GM12878 (cell line): ENCODE data around the gene ADAP1. TPM values are rescaled to one million over a fixed set of nuclear protein-coding genes. Genes with fewer than 3 reads are reported as not detected.

Source experiments
- ATF2 ChIP-seq: IDR thresholded peaks from 2 replicates; pipeline ENCODE4 v1.6.1; 2012; ENCODE audit warnings: low read length, inconsistent platforms
- ELK1 ChIP-seq: IDR thresholded peaks from 2 replicates; pipeline ENCODE4 v1.6.1; 2012; ENCODE audit warnings: low read depth, low read length, improper control_type of control experiment
- IRF3 ChIP-seq: fragments of 450-650 bp; IDR thresholded peaks from 2 replicates; pipeline ENCODE4 v1.6.1; 2014; ENCODE audit warnings: mild to moderate bottlenecking
- IRF4 ChIP-seq: IDR thresholded peaks from 2 replicates; pipeline ENCODE4 v1.6.1; 2011; ENCODE audit warnings: low read depth, low read length
- RB1 ChIP-seq: fragments of 450-650 bp; formaldehyde crosslinking; IDR thresholded peaks from 2 replicates; pipeline ENCODE4 v1.6.1; 2017; ENCODE audit warnings: mild to moderate bottlenecking, borderline replicate concordance
- SRF ChIP-seq, 2 experiments: IDR thresholded peaks; 2 replicates each; pipeline ENCODE4 v1.6.1; 2011; ENCODE audit warnings: low read depth in 2 of 2, low read length in 2 of 2, mild to moderate bottlenecking in 1 of 2, moderate library complexity in 1 of 2
- TARDBP ChIP-seq: IDR thresholded peaks from 2 replicates; pipeline ENCODE4 v1.6.1; 2016; ENCODE audit warnings: borderline replicate concordance
- YBX1 ChIP-seq: fragments of 450-650 bp; IDR thresholded peaks from 2 replicates; pipeline ENCODE4 v1.6.1; 2016; ENCODE audit warnings: antibody characterized with exemption
- ZNF592 ChIP-seq: fragments of 450-650 bp; IDR thresholded peaks from 2 replicates; pipeline ENCODE4 v1.6.1; 2017; ENCODE audit warnings: mild to moderate bottlenecking, moderate library complexity
- polyA plus RNA-seq, 11 experiments: library from polyadenylated mRNA; depleted of rRNA in 4 of 11; unstranded in 6 of 11; stranded (reverse) in 5 of 11; fragments of >200 nt; fragmentation: Nextera tagmentation in 4 of 11; fragmentation: Illumina TruSeq in 1 of 11; extraction: Ambion mirVana in 4 of 11; extraction: Trizol in 1 of 11; gene quantifications; 1 replicate in 1 of 11; 2 replicates in 10 of 11; pipeline versions ENCODE4 v1.2.1 to v1.2.3, GENCODE V29; 2011 to 2016; ENCODE audit warnings: inconsistent platforms in 2 of 11, missing spikeins in 2 of 11, low read depth in 1 of 11
- total RNA-seq, 4 experiments: library from RNA; depleted of rRNA in 3 of 4; stranded (reverse); fragments of >200 nt in 3 of 4; fragmentation: Illumina TruSeq in 1 of 4; extraction: Trizol in 1 of 4; gene quantifications; 2 replicates each; pipeline versions ENCODE4 v1.2.1 to v1.2.3, GENCODE V29; 2013 to 2021

The ADAP1 gene
- total and polyA plus RNA-seq, 10 of the 15 experiments (the other 5 are each of a cell fraction or from before 2014, with no cell fraction given) = 0.22 to 44.2 (median 22.0) TPM; not detected in 1

GRCh38 chr7:863106-863505 is 91.4 kb downstream of the ADAP1 start (continued):
- TF ChIP-seq ZNF592 (no peak), IRF3 (no peak), YBX1 (no peak), RB1 (no peak), TARDBP (no peak), ELK1 (no peak), ATF2 (no peak), IRF4 (no peak), SRF (IDR thresholded peaks at IDR 0.05; ENCODE audit: low read depth in 2 of 2, low read length in 2 of 2) (no peak)
